Measurements from ENCODE around the gene AIFM2. TPM values are rescaled to one million over a fixed set of nuclear protein-coding genes. Genes with fewer than 3 reads are reported as not detected.

The AIFM2 gene
- total and polyA plus RNA-seq, 9 of the 15 experiments (the other 6 are each of a cell fraction or from before 2014, with no cell fraction given): 2.7 to 14.1 (median 9.2) TPM

GRCh38 chr10:70123817-70124216, 8.8 kb downstream of the AIFM2 start:
- H4K20me1 ChIP-seq (replicated peaks; ENCODE audit: control insufficient read depth, insufficient read depth, low read length): no peaks in the 10 kb centered on the region; the same call in 1 of the 2 replicates
- H3K36me3 ChIP-seq (ENCODE audit: control insufficient read depth, insufficient read depth, low read length): peaks cover 13% of the 10 kb centered on the region; the same call in 2 of the 3 replicates
- H2AFZ ChIP-seq (ENCODE audit: low read depth, low read length): no peak overlapping the region
- H3K4me3 ChIP-seq: no peak overlapping the region
- H3K27me3 ChIP-seq (ENCODE audit: control insufficient read depth in 2 of 2, insufficient read depth in 2 of 2, low read length in 2 of 2): no peaks in the 10 kb centered on the region; a peak in 1 of 5 replicates
- H3K9ac ChIP-seq (ENCODE audit: insufficient read depth in 1 of 2, low read depth in 2 of 2, low read length in 2 of 2): no peak overlapping the region
- no peak overlapping the region for H3K4me2 ChIP-seq (ENCODE audit: insufficient read depth, low read length)
- H3K27ac ChIP-seq (ENCODE audit: extremely low read depth, low read depth, low read length): no peak overlapping the region
- FAIRE-seq (no peak), ATAC-seq (no peak), DNase-seq (ENCODE audit: extremely low read depth in 1 of 4, low spot score in 3 of 4) (no peak)
- intact Hi-C loops (cut with micrococcal nuclease): no loop called here
- POLR2A ChIA-PET: interaction anchor here (1.5 kb wide), 1 partner anchor 47 kb away, joined by 6 read pairs; the partner anchor contains the start of gene SAR1A
- H3K9me3 ChIP-seq (replicated peaks; ENCODE audit: control insufficient read depth, insufficient read depth, low read depth, low read length): no peaks in the 10 kb centered on the region
- no peaks in the 10 kb centered on the region for H3K9me1 ChIP-seq (ENCODE audit: control insufficient read depth, insufficient read depth, low read length)
- 63% methylated on average over 10 of the region's 10 CpGs for WGBS (ENCODE audit: insufficient coverage, low coverage, missing lambda C conversion rate)
- no peaks in the 10 kb centered on the region for H3K79me2 ChIP-seq (ENCODE audit: control insufficient read depth, insufficient read depth, low read length)
- H3K4me1 ChIP-seq (replicated peaks in 1 of 2; ENCODE audit: control insufficient read depth in 2 of 2, insufficient read depth in 2 of 2, low read length in 2 of 2): peaks cover 4 to 12% of the 10 kb centered on the region in 2 experiments; a peak in 4 of 5 replicates
- no TSS peak for BruUV-seq (replicated peaks)
- TF ChIP-seq, protein P1, sequence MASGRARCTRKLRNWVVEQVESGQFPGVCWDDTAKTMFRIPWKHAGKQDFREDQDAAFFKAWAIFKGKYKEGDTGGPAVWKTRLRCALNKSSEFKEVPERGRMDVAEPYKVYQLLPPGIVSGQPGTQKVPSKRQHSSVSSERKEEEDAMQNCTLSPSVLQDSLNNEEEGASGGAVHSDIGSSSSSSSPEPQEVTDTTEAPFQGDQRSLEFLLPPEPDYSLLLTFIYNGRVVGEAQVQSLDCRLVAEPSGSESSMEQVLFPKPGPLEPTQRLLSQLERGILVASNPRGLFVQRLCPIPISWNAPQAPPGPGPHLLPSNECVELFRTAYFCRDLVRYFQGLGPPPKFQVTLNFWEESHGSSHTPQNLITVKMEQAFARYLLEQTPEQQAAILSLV (tag; IDR thresholded peaks at IDR 0.05): no peak
- no peak for TF ChIP-seq ATF4 (CRISPR knock-in tag; IDR thresholded peaks at IDR 0.05)
- TF ChIP-seq SAFB2 (IDR thresholded peaks at IDR 0.05; ENCODE audit: borderline replicate concordance, low read depth, low read length, severe bottlenecking): no peak
- TF ChIP-seq, protein P2, sequence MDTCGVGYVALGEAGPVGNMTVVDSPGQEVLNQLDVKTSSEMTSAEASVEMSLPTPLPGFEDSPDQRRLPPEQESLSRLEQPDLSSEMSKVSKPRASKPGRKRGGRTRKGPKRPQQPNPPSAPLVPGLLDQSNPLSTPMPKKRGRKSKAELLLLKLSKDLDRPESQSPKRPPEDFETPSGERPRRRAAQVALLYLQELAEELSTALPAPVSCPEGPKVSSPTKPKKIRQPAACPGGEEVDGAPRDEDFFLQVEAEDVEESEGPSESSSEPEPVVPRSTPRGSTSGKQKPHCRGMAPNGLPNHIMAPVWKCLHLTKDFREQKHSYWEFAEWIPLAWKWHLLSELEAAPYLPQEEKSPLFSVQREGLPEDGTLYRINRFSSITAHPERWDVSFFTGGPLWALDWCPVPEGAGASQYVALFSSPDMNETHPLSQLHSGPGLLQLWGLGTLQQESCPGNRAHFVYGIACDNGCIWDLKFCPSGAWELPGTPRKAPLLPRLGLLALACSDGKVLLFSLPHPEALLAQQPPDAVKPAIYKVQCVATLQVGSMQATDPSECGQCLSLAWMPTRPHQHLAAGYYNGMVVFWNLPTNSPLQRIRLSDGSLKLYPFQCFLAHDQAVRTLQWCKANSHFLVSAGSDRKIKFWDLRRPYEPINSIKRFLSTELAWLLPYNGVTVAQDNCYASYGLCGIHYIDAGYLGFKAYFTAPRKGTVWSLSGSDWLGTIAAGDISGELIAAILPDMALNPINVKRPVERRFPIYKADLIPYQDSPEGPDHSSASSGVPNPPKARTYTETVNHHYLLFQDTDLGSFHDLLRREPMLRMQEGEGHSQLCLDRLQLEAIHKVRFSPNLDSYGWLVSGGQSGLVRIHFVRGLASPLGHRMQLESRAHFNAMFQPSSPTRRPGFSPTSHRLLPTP (IDR thresholded peaks at IDR 0.05; ENCODE audit: borderline replicate concordance, extremely low read depth, insufficient read length): no peak
- no peak for TF ChIP-seq XRCC3 (IDR thresholded peaks at IDR 0.05)
- TF ChIP-seq PHF20 (IDR thresholded peaks at IDR 0.05; ENCODE audit: partially characterized antibody): no peak
- no peak for TF ChIP-seq TCF7L2 (IDR thresholded peaks at IDR 0.05; ENCODE audit: low read depth, low read length)
- TF ChIP-seq FOXJ3 (CRISPR knock-in tag; IDR thresholded peaks at IDR 0.05): no peak
- TF ChIP-seq HBP1 (CRISPR knock-in tag; IDR thresholded peaks at IDR 0.05): no peak
- TF ChIP-seq, protein P3, sequence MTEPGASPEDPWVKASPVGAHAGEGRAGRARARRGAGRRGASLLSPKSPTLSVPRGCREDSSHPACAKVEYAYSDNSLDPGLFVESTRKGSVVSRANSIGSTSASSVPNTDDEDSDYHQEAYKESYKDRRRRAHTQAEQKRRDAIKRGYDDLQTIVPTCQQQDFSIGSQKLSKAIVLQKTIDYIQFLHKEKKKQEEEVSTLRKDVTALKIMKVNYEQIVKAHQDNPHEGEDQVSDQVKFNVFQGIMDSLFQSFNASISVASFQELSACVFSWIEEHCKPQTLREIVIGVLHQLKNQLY (CRISPR knock-in tag; conservative IDR thresholded peaks at IDR 0.05): no peak
- CTCF ChIA-PET (ENCODE audit: low intra/inter-chr PET ratio): no interaction called here
- in situ Hi-C loops (cut with MboI): no loop called here
